WI38 (cell line): ENCODE measurements around the gene SLC44A5.

Experiments used
- H3K4me3 ChIP-seq: 2 replicates; pipeline ENCODE4 v1.5.1; 2011; ENCODE audit warnings: low read depth, mild to moderate bottlenecking, control low read depth, low read length
- CTCF ChIP-seq: IDR thresholded peaks from 2 replicates; pipeline ENCODE4 v1.5.1; 2012; ENCODE audit warnings: low read depth, mild to moderate bottlenecking, control low read depth, low read length

The SLC44A5 gene

GRCh38 chr1:75630998-75631397 is 20.1 kb upstream of the SLC44A5 start:
- no peak for TF ChIP-seq CTCF
- H3K4me3 ChIP-seq, result no peak overlapping the region

GRCh38 chr1:75630004-75630594 is 19.2 kb upstream of the SLC44A5 start:
- no peak for TF ChIP-seq CTCF
- no peak overlapping the region for H3K4me3 ChIP-seq

DNA sequence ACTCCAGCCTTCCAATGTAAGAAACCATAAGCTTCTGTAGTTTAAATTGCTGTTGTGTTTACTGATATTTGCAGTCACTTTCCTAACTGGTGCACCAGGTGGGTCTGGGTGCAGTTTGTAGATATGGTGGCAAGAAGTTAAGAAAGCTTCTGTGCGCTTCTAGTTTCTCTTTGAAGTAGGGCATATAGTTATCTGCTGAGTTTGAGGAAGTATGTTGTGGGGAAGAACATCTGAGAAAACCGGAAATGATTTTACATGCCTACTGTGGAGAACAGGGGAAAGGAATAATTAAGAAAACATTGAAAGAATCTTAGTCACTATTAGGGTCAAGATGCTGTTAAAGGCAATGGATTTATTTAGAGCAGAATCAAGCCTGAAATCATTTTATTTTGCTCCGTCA is 14.9 kb upstream of the SLC44A5 start:
- H3K4me3 ChIP-seq, result no peak overlapping the region
- no peak for TF ChIP-seq CTCF

- no peak overlapping the region for H3K4me3 ChIP-seq
- TF ChIP-seq CTCF, result no peak
Measured at GRCh38 chr1:75618382-75618781, 7.5 kb upstream of the SLC44A5 start.

- H3K4me3 ChIP-seq, result peak overlapping the region; percentile 8; the same call in 1 of the 2 replicates
Measured at GRCh38 chr1:75616436-75617433, 5.8 kb upstream of the SLC44A5 start.

DNA sequence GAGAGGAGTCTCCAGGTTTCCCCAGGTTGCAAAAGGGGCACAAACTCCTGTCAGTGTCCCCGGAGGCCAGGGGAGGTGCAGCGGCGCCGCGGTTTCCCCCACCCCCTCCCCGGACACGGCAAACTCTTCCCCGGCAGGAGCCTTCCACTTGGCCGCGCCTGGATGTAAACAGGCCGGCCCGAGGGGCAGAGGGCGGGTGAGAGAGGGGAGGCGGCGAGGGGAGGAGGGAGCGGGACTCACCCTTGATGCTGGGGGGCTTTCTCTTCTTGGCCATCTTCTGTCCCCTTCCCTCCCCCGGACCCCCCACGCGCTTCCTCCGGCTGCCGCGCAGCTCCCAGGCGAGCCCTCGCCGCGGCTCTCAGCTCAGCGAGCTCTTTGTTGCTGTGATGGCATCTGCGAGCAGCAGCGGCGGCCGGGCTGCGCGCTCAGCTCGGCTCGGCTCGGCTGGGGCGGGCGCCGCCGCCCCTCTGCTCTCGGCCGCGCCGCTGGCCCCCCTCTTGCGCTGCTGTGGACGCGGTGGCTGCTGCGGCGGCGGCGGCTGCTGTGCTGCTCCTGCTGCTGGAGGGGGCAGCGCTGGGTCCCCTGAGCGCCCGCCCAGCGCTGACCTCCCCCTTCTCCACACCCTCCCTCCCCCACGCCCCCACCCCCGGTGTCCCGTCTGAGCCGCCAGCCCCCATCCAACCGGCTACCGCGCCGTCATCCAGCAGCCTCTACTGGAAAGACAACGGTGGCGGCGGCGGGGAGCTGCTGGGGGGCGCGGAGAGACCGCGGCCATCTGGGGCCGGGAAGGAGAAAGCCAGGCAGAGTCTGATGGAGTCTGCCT is 4.9 kb upstream of the SLC44A5 start:
- H3K4me3 ChIP-seq, result peak overlapping the region; percentile 50
- TF ChIP-seq CTCF, result no peak

More at GRCh38 chr1:75616436-75617433, 5.8 kb upstream of the SLC44A5 start:
- no peak for TF ChIP-seq CTCF
